Measurements from ENCODE around the gene UBAC1.
"Not testable (repeated sequence)": the region's sequence is repeated elsewhere in the genome, so short reads cannot be mapped to it uniquely, and the experiment has no call there.

The UBAC1 gene

DNA sequence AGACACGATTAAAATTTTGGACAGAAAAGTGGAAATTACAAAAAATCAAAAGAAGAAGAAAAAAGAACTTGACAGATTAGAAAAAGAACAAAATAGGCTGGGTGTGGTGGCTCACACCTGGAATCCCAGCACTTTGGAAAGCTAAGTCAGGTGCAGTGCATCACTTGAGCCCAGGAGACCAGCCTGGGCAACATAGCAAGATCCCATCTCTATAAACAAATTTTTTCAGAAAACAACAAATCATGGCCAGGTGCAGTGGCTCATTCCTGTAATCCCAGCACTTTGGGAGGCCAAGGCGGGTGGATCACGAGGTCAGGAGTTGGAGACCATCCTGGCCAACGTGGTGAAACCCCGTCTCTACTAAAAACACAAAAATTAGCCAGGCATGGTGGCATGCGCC is 68.8 kb downstream of the UBAC1 start:
- not testable (repeated sequence) for DNase-seq

GRCh38 chr9:135891027-135891631 is 70.0 kb downstream of the UBAC1 start:
- no peak for DNase-seq

DNA sequence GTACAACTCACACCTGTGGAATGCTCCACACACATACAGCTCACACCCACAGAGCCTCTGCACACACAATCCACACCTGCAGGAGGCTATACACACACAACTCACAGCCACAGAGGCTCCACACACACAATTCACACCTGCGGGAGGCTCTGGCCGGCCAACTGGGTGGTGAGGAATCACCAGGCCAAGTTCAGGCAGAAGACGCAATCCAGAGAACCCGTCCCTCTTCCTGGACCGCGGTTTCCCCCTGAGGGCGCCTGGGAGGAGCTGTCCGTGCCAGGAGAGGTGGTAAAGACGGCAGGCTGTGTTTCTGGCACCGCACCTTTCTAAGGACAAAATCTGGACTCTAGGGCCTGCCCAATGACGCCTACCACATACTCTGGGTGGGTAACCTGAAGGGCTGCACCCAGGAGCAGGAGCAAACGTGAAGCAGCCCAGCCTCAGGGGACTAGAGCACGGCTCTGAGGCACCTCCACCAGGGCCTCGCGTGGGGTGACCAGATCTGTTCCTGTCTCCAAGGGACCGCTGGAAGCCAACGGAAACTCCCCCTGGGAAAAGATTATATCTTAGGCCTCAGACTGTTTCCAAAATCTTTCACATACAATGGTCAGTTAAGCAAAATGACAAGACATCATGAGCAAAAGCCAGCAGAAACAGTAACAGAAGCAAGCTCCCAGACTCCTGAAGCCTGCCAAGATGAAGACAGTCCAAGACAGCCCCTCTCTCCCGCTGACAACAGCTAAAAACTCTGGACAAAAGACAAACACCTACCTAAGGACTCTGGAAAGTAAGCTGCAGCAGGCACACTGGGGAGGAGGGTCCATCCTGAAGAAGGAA is 70.8 kb downstream of the UBAC1 start:
- no peak for DNase-seq

DNA sequence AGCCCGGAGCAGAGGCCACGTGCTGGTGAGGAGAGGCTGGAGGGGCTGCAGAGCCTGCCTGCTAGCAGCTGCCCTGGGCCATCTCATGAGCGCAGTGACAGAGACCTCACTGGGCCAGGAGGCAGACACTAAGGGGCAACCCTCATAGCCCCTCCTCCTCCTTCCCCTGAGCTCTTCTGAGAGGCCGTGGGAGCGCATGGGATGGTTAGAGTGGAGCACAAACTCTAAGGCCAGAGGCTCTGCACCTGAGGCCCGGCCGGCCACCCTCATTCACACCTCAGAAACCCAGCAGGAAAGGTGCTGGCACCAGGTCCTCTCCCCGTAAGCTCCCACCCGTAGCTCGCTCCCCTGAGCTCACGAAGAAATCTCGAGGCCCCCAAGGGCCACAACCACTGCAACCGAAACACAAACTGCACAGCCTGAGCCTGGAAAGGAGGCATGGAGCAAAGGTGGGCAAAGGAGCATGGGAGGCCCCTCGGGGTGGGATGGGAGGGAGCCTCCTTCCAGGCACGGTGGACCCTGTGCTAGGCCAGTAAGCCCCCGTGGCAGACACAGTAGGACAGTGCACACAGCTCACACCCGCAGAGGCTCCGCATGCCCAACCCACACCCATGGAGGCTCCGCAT is 71.5 kb downstream of the UBAC1 start:
- no peak for DNase-seq

GRCh38 chr9:135888766-135889394 is 72.3 kb downstream of the UBAC1 start:
- DNase-seq = no peak

- DNase-seq = no peak
Observed at GRCh38 chr9:135888126-135888765, 72.9 kb downstream of the UBAC1 start.

- DNase-seq = peak; percentile 52
Observed at GRCh38 chr9:135887585-135888050, 73.6 kb downstream of the UBAC1 start.

DNA sequence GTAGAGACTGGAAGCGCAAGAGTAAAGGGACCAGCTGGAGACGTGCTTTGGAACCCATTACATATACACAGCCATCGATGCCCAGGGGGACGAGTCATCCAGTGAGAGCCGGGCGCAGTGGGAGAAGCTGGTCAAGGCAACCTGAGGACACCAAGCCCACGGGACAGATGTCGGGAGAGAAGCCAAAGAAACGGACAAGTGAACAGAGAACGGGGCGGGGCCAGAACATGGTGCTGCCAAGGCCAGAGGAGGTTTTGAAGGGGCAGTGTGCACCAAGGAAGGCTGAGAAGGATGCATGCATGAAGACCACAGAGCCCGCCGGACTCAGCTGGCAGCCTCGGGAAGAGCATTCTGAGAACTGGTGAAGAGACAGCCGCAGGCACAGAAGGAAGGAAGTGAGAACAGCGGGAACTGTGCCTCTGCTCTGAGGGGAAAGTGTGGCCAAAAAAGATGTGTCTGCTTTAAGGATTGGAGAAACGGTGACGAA is 74.1 kb downstream of the UBAC1 start:
- no peak for DNase-seq

GRCh38 chr9:135886147-135886981 is 74.8 kb downstream of the UBAC1 start:
- no peak for DNase-seq

GRCh38 chr9:135885100-135885853 is 75.9 kb downstream of the UBAC1 start:
- DNase-seq = no peak

GRCh38 chr9:135884328-135885035 is 76.7 kb downstream of the UBAC1 start:
- DNase-seq = no peak

DNA sequence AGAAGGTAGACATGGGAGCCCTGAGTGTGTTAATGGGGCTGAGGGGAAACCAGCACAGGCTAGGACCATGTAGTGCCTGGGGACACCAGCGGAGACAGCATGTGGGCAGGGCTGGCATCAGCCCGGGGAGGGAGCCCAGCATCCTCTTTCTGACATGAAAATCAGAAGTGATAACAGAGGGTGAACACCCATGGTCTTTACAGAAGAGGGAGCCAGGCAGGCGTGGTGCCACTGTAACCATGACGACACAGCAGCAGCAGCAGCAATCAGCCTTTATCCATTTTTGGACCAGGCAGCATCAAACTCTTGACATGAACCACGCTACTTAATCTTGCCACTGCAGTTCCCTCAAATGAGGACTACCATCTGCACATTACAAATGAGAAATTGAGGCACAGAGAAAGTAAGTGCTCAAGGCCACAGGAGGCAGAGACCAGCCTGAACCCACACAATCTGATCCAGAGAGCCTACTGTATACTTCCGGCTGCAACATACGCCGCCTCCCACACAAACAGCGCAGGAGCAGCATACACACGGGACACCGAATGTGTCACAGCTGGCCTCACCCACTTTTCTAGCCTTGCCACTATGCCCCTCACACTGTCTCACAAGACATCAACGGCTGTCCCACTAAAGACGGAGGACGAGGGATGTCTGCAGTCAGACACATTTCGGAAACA is 77.6 kb downstream of the UBAC1 start:
- no peak for DNase-seq

Measured in activated CD8-positive, alpha-beta memory T cell treated with anti-CD3 and anti-CD28 coated beads, Interleukin-2, amount 50 U/mL, for 4 hours (primary cell).